ENCODE measurements around the gene IL1RAPL1.

IL1RAPL1 gene

GRCh38 chrX:29535212-29536162 is 948.2 kb downstream of the IL1RAPL1 start:
- DNase-seq (ENCODE audit: low read depth), result no peak

GRCh38 chrX:29541038-29541437 is 953.8 kb downstream of the IL1RAPL1 start:
- DNase-seq (ENCODE audit: low read depth), result no peak

GRCh38 chrX:29542152-29542551 is 954.9 kb downstream of the IL1RAPL1 start:
- no peak for DNase-seq (ENCODE audit: low read depth)

- DNase-seq (ENCODE audit: low read depth), result no peak
Measured at GRCh38 chrX:29545878-29546277, 958.6 kb downstream of the IL1RAPL1 start.

- DNase-seq (ENCODE audit: low read depth), result no peak
Measured at GRCh38 chrX:29547877-29548276, 960.6 kb downstream of the IL1RAPL1 start.

- no peak for DNase-seq (ENCODE audit: low read depth)
Measured at GRCh38 chrX:29553542-29553941, 966.3 kb downstream of the IL1RAPL1 start.

GRCh38 chrX:29555465-29556091 is 968.3 kb downstream of the IL1RAPL1 start:
- DNase-seq (ENCODE audit: low read depth), result no peak

GRCh38 chrX:29560065-29560464 is 972.8 kb downstream of the IL1RAPL1 start:
- DNase-seq (ENCODE audit: low read depth), result no peak

GRCh38 chrX:29561417-29561816 is 974.2 kb downstream of the IL1RAPL1 start:
- no peak for DNase-seq (ENCODE audit: low read depth)

GRCh38 chrX:29580560-29580959 is 993.3 kb downstream of the IL1RAPL1 start:
- DNase-seq (ENCODE audit: low read depth), result no peak

GRCh38 chrX:29581223-29581622 is 994.0 kb downstream of the IL1RAPL1 start:
- no peak for DNase-seq (ENCODE audit: low read depth)

GRCh38 chrX:29587107-29587506 is 999.9 kb downstream of the IL1RAPL1 start:
- DNase-seq (ENCODE audit: low read depth), result no peak

GRCh38 chrX:29590921-29591320 is 1003.7 kb downstream of the IL1RAPL1 start:
- no peak for DNase-seq (ENCODE audit: low read depth)

GRCh38 chrX:29604381-29604780 is 1017.1 kb downstream of the IL1RAPL1 start:
- DNase-seq (ENCODE audit: low read depth), result no peak

GRCh38 chrX:29617276-29617675 is 1030.0 kb downstream of the IL1RAPL1 start:
- DNase-seq (ENCODE audit: low read depth), result peak; percentile 20

GRCh38 chrX:29617725-29618124 is 1030.5 kb downstream of the IL1RAPL1 start:
- no peak for DNase-seq (ENCODE audit: low read depth)

GRCh38 chrX:29627833-29628232 is 1040.6 kb downstream of the IL1RAPL1 start:
- DNase-seq (ENCODE audit: low read depth), result no peak

- no peak for DNase-seq (ENCODE audit: low read depth)
Measured at GRCh38 chrX:29634516-29634915, 1047.3 kb downstream of the IL1RAPL1 start.

- DNase-seq (ENCODE audit: low read depth), result no peak
Measured at GRCh38 chrX:29636331-29636730, 1049.1 kb downstream of the IL1RAPL1 start.

- no peak for DNase-seq (ENCODE audit: low read depth)
Measured at GRCh38 chrX:29640106-29640505, 1052.9 kb downstream of the IL1RAPL1 start.

GRCh38 chrX:29641461-29641860 is 1054.2 kb downstream of the IL1RAPL1 start:
- no peak for DNase-seq (ENCODE audit: low read depth)

GRCh38 chrX:29643181-29643580 is 1055.9 kb downstream of the IL1RAPL1 start:
- no peak for DNase-seq (ENCODE audit: low read depth)

- DNase-seq (ENCODE audit: low read depth), result no peak
Measured at GRCh38 chrX:29648161-29648560, 1060.9 kb downstream of the IL1RAPL1 start.
